ENCODE measurements around the gene MLXIP.

MLXIP gene

GRCh38 chr12:122045262-122045661, 33.3 kb upstream of the MLXIP start:
- DNase-seq (ENCODE audit: low read depth), result no peak
- no peak for TF ChIP-seq CTCF (IDR thresholded peaks at IDR 0.05; ENCODE audit: insufficient read depth, low read depth, low read length, missing control alignments)
- no peak overlapping the region for H3K4me3 ChIP-seq (ENCODE audit: low read depth, low read length)

GRCh38 chr12:122046145-122046544, 32.4 kb upstream of the MLXIP start:
- H3K4me3 ChIP-seq (ENCODE audit: low read depth, low read length), result no peak overlapping the region
- no peak for TF ChIP-seq CTCF (IDR thresholded peaks at IDR 0.05; ENCODE audit: insufficient read depth, low read depth, low read length, missing control alignments)
- DNase-seq (ENCODE audit: low read depth), result no peak

DNA sequence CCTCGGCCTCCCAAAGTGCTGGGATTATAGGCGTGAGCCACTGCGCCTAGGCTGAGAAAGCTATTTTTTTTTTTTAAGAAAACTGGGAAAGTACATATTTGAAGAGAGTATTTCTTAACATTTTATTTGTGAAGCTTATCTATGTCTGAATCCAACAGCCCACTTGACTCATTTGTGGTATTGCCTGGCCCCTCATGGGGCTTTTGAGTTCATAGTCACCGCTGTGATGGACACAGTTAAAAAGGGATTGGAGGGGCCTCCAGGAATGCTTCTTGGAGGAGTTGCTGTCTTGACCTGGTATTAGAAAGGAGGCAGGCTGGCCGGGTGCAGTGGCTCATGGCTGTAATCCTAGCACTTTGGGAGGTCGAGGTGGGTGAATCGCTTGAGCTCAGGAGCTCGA, 30.4 kb upstream of the MLXIP start:
- no peak overlapping the region for H3K4me3 ChIP-seq (ENCODE audit: low read depth, low read length)
- TF ChIP-seq CTCF (IDR thresholded peaks at IDR 0.05; ENCODE audit: insufficient read depth, low read depth, low read length, missing control alignments), result no peak
- DNase-seq (ENCODE audit: low read depth), result no peak

- TF ChIP-seq CTCF (IDR thresholded peaks at IDR 0.05; ENCODE audit: insufficient read depth, low read depth, low read length, missing control alignments), result no peak
- H3K4me3 ChIP-seq (ENCODE audit: low read depth, low read length), result no peak overlapping the region
- DNase-seq (ENCODE audit: low read depth), result no peak
These were observed 28.7 kb upstream of the MLXIP start for GRCh38 chr12:122049827-122050226.

DNA sequence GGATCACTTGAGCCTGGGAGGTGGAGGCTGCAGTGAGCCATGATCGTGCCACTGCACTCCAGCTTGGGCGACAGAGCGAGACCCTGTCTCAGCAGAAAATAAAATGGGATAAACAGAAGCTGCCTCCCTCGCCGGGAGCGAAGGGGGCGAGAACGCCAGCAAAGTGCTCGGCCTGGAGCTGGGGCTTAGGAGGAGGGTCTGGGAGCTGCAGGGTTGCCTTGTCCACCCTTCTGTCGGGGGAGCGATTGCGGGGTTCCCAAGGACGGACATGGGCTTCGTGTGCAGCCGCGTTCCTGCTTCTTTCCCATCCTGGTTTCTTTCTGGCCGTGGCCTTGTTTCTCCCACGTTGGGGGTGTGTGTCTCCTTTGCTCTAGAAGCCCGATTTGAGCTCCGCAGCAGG, 27.9 kb upstream of the MLXIP start:
- no peak overlapping the region for H3K4me3 ChIP-seq (ENCODE audit: low read depth, low read length)
- no peak for DNase-seq (ENCODE audit: low read depth)
- TF ChIP-seq CTCF (IDR thresholded peaks at IDR 0.05; ENCODE audit: insufficient read depth, low read depth, low read length, missing control alignments), result no peak

GRCh38 chr12:122051231-122051876, 27.2 kb upstream of the MLXIP start:
- DNase-seq (ENCODE audit: low read depth), result no peak
- TF ChIP-seq CTCF (IDR thresholded peaks at IDR 0.05; ENCODE audit: insufficient read depth, low read depth, low read length, missing control alignments), result no peak
- no peak overlapping the region for H3K4me3 ChIP-seq (ENCODE audit: low read depth, low read length)

- no peak for TF ChIP-seq CTCF (IDR thresholded peaks at IDR 0.05; ENCODE audit: insufficient read depth, low read depth, low read length, missing control alignments)
- DNase-seq (ENCODE audit: low read depth), result no peak
- H3K4me3 ChIP-seq (ENCODE audit: low read depth, low read length), result no peak overlapping the region
These were observed 26.3 kb upstream of the MLXIP start for GRCh38 chr12:122052285-122052684.
